Middle frontal gyrus (tissue), 1 donor: ENCODE measurements around the gene IGSF3.

ENCODE experiments used
- DNase-seq: peaks from one replicate; pipeline ENCODE4 v3.0.0-alpha.2; 2015; ENCODE audit warnings: low spot score; ENCODE audit errors: extremely low spot score

Gene IGSF3

GRCh38 chr1:116531917-116532316 lies 135.6 kb downstream of the IGSF3 start:
- no peak for DNase-seq

- DNase-seq, result no peak
Observed at GRCh38 chr1:116529681-116530080, 137.9 kb downstream of the IGSF3 start.

- DNase-seq, result no peak
Observed at GRCh38 chr1:116529199-116529631, 138.3 kb downstream of the IGSF3 start.

- no peak for DNase-seq
Observed at GRCh38 chr1:116528329-116529083, 139.0 kb downstream of the IGSF3 start.

GRCh38 chr1:116525440-116525839 lies 142.1 kb downstream of the IGSF3 start:
- DNase-seq, result no peak
